Melanocyte of skin (primary cell): ENCODE data around the gene COA1. TPM values are rescaled to one million over a fixed set of nuclear protein-coding genes. Genes with fewer than 3 reads are reported as not detected.

Experiments used
- total RNA-seq, 2 donors: library from RNA; depleted of rRNA; stranded (reverse); fragments of >200 nt; gene quantifications; 2 replicates each; pipeline ENCODE4 v1.2.3, GENCODE V29; 2012

Gene COA1, protein sequence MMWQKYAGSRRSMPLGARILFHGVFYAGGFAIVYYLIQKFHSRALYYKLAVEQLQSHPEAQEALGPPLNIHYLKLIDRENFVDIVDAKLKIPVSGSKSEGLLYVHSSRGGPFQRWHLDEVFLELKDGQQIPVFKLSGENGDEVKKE
- 10 to 100 TPM; 36.8 to 46.0 TPM for total RNA-seq

DNA sequence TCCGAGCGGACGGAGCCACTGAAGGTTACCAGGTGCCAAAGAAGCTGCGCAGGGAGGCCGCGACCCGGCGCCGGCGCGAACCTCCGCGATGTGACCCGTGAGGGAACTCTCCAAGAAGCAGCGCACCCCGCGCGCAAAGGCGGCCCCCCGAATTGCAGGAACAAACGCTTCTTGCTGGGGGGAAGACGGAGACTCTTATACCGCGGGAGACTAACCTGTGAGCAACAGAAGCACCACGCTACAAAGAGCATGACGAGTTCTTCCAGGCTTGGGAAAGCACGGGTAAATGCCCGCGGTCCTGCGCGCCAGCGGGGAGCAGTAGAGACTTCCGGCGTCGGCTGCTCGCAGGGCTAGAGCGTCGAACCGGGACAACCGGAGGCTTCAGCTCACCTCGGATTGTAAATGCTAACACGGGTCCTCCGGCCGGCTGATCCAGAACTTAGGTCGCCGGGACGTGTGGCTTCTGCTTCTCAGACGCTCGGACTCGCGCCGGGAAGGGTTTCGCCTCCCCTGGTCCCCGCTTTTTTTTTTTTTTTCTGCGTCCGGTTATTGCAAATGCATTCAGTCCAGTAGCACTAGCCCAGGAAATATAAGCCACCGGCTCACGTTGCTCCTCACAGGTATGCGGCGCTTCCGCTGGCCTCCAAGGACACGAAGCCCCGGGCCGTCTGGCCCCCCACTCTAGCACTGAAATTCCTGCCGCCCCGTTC is at the start of gene COA1:
TSS of gene COA1 (minus strand) at position 310 of the 710 bp plus-strand sequence. CDS start 80,909 bp downstream, outside the sequence.

DNA sequence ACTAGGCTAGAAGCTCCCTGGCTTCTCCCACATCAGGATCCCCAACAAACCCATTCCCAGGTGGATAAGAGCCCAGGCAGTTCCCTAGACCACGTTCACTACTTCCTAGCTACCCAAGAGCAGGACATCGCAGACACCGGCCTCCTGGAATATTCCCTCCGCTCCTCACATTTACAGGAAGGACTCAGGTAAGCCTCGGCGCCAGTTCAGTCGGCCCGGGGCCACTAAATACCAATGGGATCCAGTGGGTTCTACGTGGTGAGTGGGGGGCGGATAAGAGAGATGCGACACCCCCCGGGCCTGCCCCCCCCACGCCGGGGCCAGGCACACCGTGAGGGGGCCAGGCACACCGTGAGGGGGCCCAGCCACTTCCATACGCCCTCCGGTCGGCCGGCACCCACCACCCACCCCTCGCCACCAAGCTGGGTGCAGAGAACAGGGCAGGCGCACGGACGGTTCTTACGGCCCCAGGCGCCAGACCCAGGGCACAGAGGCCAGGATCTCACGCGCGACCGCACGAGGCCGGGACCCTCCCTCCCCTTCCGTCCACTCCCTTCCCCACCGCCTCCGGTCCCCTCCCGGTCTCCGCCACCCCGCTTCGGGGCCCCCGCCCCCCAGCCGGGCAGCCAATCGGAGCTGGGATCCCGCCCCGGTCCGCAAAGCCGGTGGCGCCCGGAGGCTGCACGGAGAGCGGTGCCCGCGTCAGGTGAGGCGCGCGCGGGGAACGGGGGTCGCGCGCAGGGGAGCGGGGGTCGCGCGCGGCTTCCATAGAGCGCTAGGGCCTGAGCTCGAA is 28.9 kb upstream of the COA1 start, which contains the start of gene BLVRA:
TSS of gene BLVRA (plus strand) at position 652 of the 793 bp plus-strand sequence. CDS start 12,479 bp downstream, outside the sequence.

Other genes starting within 250 kb of the COA1 start
- gene STK17A, start 146.4 kb downstream of the COA1 start, total RNA-seq: 10 to 100 TPM; 18.2 to 92.2 TPM
- 10 to 100 TPM; 35.1 to 44.6 TPM for gene BLVRA, start 29.2 kb upstream of the COA1 start, total RNA-seq
- 10 to 100 TPM; 73.6 to 96.9 TPM for gene MRPS24, start 140.0 kb upstream of the COA1 start, total RNA-seq
- 10 to 100 TPM; 31.0 to 37.0 TPM for gene URGCP, start 177.1 kb upstream of the COA1 start, total RNA-seq
- gene UBE2D4, start 196.9 kb upstream of the COA1 start, total RNA-seq: 10 to 100 TPM in 1 of 2 donors, 1 to 10 TPM in 1; 10.0 to 15.8 TPM